D721Med (cell line): ENCODE results near the gene USB1.

Experiments used
- DNase-seq: peaks from one replicate; pipeline ENCODE4 v3.0.0; 2011; ENCODE audit warnings: low spot score; ENCODE audit not compliant: insufficient read length
- FAIRE-seq: peaks from 2 replicates; lab custom pipeline; 2011; peaks lifted over from hg19 to GRCh38; lab: Jason Lieb, UNC
- CTCF ChIP-seq: IDR thresholded peaks from 2 replicates; pipeline ENCODE4 v1.5.1; 2012; ENCODE audit warnings: mild to moderate bottlenecking, control low read depth; ENCODE audit not compliant: insufficient read depth; ENCODE audit errors: missing control alignments

USB1 gene

GRCh38 chr16:58035356-58036170, 34.4 kb downstream of the USB1 start:
- DNase-seq, result no peak

GRCh38 chr16:58036943-58037342, 35.7 kb downstream of the USB1 start:
- FAIRE-seq, result no peak
- no peak for TF ChIP-seq CTCF
- DNase-seq, result no peak

More at GRCh38 chr16:58035356-58036170, 34.4 kb downstream of the USB1 start:
- no peak for FAIRE-seq
- TF ChIP-seq CTCF, result no peak

- no peak for FAIRE-seq
- no peak for TF ChIP-seq CTCF
- no peak for DNase-seq
Measured at GRCh38 chr16:58037365-58038057, 36.3 kb downstream of the USB1 start.

- FAIRE-seq (no peak), DNase-seq (no peak)
- TF ChIP-seq CTCF, result no peak
Measured at GRCh38 chr16:58038219-58038641, 37.0 kb downstream of the USB1 start.

- TF ChIP-seq CTCF, result no peak
- DNase-seq, result no peak
- FAIRE-seq, result no peak
Measured at GRCh38 chr16:58039829-58040495, 38.8 kb downstream of the USB1 start.

- DNase-seq (no peak), FAIRE-seq (no peak)
- TF ChIP-seq CTCF, result no peak
Measured at GRCh38 chr16:58040496-58040846, 39.3 kb downstream of the USB1 start.
